D721Med (cell line): Measurements from ENCODE around the gene AGAP5.
"Not testable (repeated sequence)": the region's sequence is repeated elsewhere in the genome, so short reads cannot be mapped to it uniquely, and the experiment has no call there.

Experiments used
- DNase-seq: peaks from one replicate; pipeline ENCODE4 v3.0.0; 2011; ENCODE audit warnings: low spot score; ENCODE audit not compliant: insufficient read length
- FAIRE-seq: peaks from 2 replicates; lab custom pipeline; 2011; peaks lifted over from hg19 to GRCh38; lab: Jason Lieb, UNC
- TF ChIP-seq, protein P1 (sequence below): IDR thresholded peaks from 2 replicates; pipeline ENCODE4 v1.5.1; 2012; ENCODE audit warnings: mild to moderate bottlenecking, control low read depth; ENCODE audit not compliant: insufficient read depth; ENCODE audit errors: missing control alignments

Gene AGAP5

DNA sequence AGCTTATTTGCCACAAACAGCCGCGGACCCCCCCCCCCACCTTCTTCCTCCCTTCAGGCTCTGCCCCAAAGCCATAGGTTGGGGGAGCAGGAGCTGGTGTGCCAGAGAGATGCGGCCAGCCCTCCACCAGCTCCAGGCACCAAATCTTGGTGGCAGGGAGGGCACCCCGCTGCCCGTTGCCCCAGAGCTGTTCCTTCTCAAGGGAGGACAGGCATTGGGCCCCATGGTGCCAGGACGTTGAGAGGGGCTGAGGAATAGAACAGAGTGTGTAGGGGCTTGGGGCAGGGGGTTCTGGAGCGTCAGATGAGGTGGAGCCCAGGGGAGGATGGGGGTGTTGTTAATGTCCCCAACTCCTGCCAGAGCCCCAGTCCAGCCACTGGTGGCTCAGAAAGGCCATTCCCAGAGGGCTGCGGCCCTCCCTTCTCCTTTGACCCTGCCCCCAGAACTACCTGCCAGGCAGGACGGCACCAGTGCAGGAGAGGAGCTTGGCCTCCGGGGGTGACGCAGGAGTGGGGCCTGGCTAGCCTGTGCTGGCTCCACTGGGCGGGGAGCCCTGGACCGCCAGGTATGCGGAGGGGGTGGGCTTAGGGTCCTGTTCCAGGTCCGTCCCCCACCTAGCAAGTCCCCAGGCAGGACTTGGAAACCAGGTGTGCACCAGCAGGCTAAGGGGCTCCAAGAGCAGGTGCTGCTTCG, 36.3 kb upstream of the AGAP5 start:
- DNase-seq (no peak), FAIRE-seq (no peak)
- TF ChIP-seq, protein P1, sequence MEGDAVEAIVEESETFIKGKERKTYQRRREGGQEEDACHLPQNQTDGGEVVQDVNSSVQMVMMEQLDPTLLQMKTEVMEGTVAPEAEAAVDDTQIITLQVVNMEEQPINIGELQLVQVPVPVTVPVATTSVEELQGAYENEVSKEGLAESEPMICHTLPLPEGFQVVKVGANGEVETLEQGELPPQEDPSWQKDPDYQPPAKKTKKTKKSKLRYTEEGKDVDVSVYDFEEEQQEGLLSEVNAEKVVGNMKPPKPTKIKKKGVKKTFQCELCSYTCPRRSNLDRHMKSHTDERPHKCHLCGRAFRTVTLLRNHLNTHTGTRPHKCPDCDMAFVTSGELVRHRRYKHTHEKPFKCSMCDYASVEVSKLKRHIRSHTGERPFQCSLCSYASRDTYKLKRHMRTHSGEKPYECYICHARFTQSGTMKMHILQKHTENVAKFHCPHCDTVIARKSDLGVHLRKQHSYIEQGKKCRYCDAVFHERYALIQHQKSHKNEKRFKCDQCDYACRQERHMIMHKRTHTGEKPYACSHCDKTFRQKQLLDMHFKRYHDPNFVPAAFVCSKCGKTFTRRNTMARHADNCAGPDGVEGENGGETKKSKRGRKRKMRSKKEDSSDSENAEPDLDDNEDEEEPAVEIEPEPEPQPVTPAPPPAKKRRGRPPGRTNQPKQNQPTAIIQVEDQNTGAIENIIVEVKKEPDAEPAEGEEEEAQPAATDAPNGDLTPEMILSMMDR, result no peak

- TF ChIP-seq, protein P1, result no peak
- DNase-seq (no peak), FAIRE-seq (no peak)
Observed at GRCh38 chr10:73732931-73733623, 35.2 kb upstream of the AGAP5 start.

DNA sequence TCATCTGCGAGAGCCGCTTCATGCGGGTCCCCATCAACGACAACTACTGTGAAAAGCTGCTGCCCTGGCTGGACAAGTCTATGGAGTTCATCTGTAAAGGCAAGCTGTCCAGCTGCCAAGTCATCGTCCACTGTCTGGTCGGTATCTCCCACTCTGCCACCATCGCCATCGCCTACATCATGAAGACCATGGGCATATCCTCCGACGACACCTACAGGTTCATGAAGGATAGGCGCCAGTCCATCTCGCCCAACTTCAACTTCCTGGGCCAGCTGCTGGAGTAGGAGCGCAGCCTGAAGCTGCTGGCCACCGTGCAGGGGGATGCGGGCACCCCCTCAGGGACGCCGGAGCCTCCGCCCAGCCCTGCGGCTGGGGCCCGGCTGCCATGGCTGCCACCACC, 34.5 kb upstream of the AGAP5 start:
- TF ChIP-seq, protein P1, result no peak
- FAIRE-seq (no peak), DNase-seq (no peak)

- TF ChIP-seq, protein P1, result no peak
- no peak for DNase-seq
- no peak for FAIRE-seq
Observed at GRCh38 chr10:73731588-73732375, 33.9 kb upstream of the AGAP5 start.

DNA sequence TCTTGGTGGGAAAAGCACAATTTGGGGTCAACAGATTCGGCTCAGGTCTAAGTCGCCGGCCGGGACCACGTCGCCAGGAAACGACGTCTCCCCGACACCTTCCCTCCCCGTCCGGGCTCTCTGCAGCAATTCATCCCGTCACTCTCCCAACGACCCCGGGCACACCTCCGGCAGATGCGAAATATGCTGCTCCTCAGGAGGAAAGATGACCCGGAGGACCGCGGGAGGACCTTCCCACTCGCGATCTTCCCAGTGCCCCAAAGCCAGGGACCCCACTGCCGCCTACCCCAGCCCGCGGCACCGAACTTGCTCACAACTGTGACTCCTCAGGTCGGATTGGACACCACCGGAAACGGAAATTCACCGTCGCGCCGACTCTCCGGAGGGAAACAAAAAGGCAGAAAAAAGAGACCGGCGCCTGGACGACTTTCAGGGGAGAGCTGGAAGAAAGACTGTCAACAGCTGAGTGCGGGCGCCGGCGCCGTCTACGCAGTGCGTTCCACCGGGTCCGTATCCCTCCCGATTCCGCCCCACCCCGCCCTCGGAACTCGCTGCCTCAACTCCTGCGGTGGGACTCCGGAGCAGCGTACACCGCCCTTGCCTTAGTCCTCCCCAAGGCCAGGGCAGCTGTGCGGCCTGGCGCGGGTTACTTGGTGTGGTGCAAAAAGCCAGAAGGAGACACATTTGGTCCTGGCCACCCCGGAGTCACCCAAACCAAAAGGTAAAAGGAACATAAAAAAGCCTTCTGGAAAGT, 32.4 kb upstream of the AGAP5 start:
- TF ChIP-seq, protein P1, result no peak

DNA sequence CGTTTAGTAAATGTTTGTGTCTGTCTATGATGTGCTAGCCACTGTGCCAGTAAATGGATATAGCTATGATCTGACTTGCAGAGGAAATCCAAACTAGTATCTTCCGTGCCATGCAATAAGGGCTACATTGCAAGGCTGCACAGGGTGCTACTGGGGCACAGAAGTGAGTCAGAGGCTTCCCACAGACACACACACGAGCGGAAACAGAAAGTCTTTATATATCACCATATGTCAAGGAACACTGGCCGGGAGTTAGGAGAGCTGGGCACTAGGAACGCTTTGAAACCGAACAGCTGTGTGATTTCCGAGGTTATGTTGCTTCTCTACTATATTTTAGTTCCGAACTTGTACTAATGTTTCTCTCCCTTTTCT, 31.9 kb upstream of the AGAP5 start:
- not testable (repeated sequence) for DNase-seq, FAIRE-seq

More for the DNA sequence above, 32.4 kb upstream of the AGAP5 start:
- DNase-seq (no peak), FAIRE-seq (no peak)

- FAIRE-seq (no peak), DNase-seq (no peak)
- TF ChIP-seq, protein P1, result no peak
Observed at GRCh38 chr10:73723516-73723915, 25.6 kb upstream of the AGAP5 start.

DNA sequence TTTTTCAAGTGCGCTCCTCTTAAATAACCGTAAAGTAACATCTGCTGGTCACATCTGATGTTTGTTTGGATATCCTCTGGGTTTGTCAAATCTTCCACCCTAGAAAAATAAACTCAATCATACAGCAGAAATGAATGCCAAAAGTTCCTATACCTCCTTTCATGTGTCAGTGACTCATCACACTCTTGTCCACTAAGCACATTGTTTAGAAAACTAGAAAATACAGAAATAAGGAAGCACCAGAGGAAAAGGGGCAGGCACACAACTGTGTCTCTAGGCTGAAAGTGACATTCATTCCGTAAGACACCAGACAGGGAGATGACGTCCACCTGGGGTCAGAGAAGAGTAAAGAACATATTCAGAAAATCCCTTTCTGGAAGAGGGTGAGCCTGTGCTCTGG, 22.7 kb upstream of the AGAP5 start:
- FAIRE-seq, DNase-seq: not testable (repeated sequence)
